Occipital lobe (tissue), 2 donors: ENCODE measurements around the gene TLK2. TPM values are rescaled to one million over a fixed set of nuclear protein-coding genes. Genes with fewer than 3 reads are reported as not detected.
"Not testable (repeated sequence)": the region's sequence is repeated elsewhere in the genome, so short reads cannot be mapped to it uniquely, and the experiment has no call there.

Experiments
- DNase-seq: peaks from one replicate; lab custom pipeline; 2025; lab: John Stamatoyannopoulos, UW
- total RNA-seq: library from RNA; depleted of rRNA; stranded (reverse); fragments of >200 nt; gene quantifications from one replicate; pipeline ENCODE4 v1.2.3, GENCODE V29; 2014

TLK2 gene
- total RNA-seq, 1 donor from 2014 or later, result 63.5 TPM

- DNase-seq, result no peak
Measured at GRCh38 chr17:62600805-62601204, 122.2 kb downstream of the TLK2 start.

- DNase-seq, result no peak
Measured at GRCh38 chr17:62601471-62601870, 122.8 kb downstream of the TLK2 start.

GRCh38 chr17:62603783-62604182 lies 125.2 kb downstream of the TLK2 start:
- not testable (repeated sequence) for DNase-seq

- no peak for DNase-seq
Measured at GRCh38 chr17:62605588-62605987, 127.0 kb downstream of the TLK2 start.

- no peak for DNase-seq
Measured at GRCh38 chr17:62611292-62611691, 132.7 kb downstream of the TLK2 start.

- no peak for DNase-seq
Measured at GRCh38 chr17:62611728-62612127, 133.1 kb downstream of the TLK2 start.

GRCh38 chr17:62612289-62612688 lies 133.7 kb downstream of the TLK2 start:
- not testable (repeated sequence) for DNase-seq

- DNase-seq, result not testable (repeated sequence)
Measured at GRCh38 chr17:62613095-62613494, 134.5 kb downstream of the TLK2 start.

GRCh38 chr17:62614142-62614541 lies 135.5 kb downstream of the TLK2 start:
- DNase-seq, result no peak

GRCh38 chr17:62615503-62615902 lies 136.9 kb downstream of the TLK2 start:
- DNase-seq, result no peak

GRCh38 chr17:62616993-62617893 lies 138.6 kb downstream of the TLK2 start:
- no peak for DNase-seq

- DNase-seq, result no peak
Measured at GRCh38 chr17:62617894-62618472, 139.4 kb downstream of the TLK2 start.

- no peak for DNase-seq
Measured at GRCh38 chr17:62618647-62619416, 140.2 kb downstream of the TLK2 start.

GRCh38 chr17:62619417-62620155 lies 141.0 kb downstream of the TLK2 start:
- no peak for DNase-seq

- no peak for DNase-seq
Measured at GRCh38 chr17:62621223-62621622, 142.6 kb downstream of the TLK2 start.

- DNase-seq, result no peak
Measured at GRCh38 chr17:62625184-62625869, 146.7 kb downstream of the TLK2 start.

GRCh38 chr17:62625870-62626200 lies 147.2 kb downstream of the TLK2 start:
- no peak for DNase-seq

GRCh38 chr17:62626719-62627218 lies 148.1 kb downstream of the TLK2 start:
- DNase-seq, result no peak

- no peak for DNase-seq
Measured at GRCh38 chr17:62627219-62627903, 148.7 kb downstream of the TLK2 start, which contains the start of gene MRC2. Gene MRC2, plus strand, starts transcription at chr17:62627670. Its CDS starts 133 bp downstream, at chr17:62627803.
